Neural progenitor cell (in vitro differentiated cells): ENCODE data around the gene BCR. TPM values are rescaled to one million over a fixed set of nuclear protein-coding genes. Genes with fewer than 3 reads are reported as not detected.

Experiments
- DNase-seq: peaks from one replicate; pipeline ENCODE4 v3.0.0-alpha.2; 2016; ENCODE audit warnings: low spot score
- H2AFZ ChIP-seq: fragments of 200-600 bp; sonication (generic); replicated peaks from 2 replicates; pipeline ENCODE4 v1.6.1; 2016; ENCODE audit warnings: antibody characterized with exemption
- H3F3A ChIP-seq: fragments of 200-600 bp; sonication (generic); 2 replicates; pipeline ENCODE4 v1.6.1; 2016; ENCODE audit warnings: antibody characterized with exemption, low read depth
- H3K27ac ChIP-seq: fragments of 200-600 bp; sonication (generic); 2 replicates; pipeline ENCODE4 v1.5.1; 2016; ENCODE audit warnings: mild to moderate bottlenecking
- H3K27me3 ChIP-seq: fragments of 200-600 bp; sonication (generic); 2 replicates; pipeline ENCODE4 v1.6.1; 2016; ENCODE audit warnings: mild to moderate bottlenecking, moderate library complexity
- H3K36me3 ChIP-seq: fragments of 200-600 bp; sonication (generic); 2 replicates; pipeline ENCODE4 v1.5.1; 2016
- H3K4me1 ChIP-seq: fragments of 200-600 bp; sonication (generic); 2 replicates; pipeline ENCODE4 v1.6.1; 2016; ENCODE audit warnings: mixed run types
- H3K4me2 ChIP-seq: fragments of 200-600 bp; sonication (generic); 2 replicates; pipeline ENCODE4 v1.6.1; 2016
- H3K4me3 ChIP-seq: fragments of 200-600 bp; sonication (generic); 2 replicates; pipeline ENCODE4 v1.5.1; 2016
- H3K79me2 ChIP-seq: fragments of 200-600 bp; sonication (generic); 2 replicates; pipeline ENCODE4 v1.6.1; 2016; ENCODE audit warnings: low read depth
- H3K9ac ChIP-seq: fragments of 200-600 bp; sonication (generic); 2 replicates; pipeline ENCODE4 v1.6.1; 2016
- H3K9me3 ChIP-seq: fragments of 200-600 bp; sonication (generic); 2 replicates; pipeline ENCODE4 v1.5.1; 2016; ENCODE audit warnings: low read depth
- H4K20me1 ChIP-seq: fragments of 200-600 bp; sonication (generic); 2 replicates; pipeline ENCODE4 v1.6.1; 2016; ENCODE audit warnings: low read depth
- H3K27ac Mint-ChIP-seq: 3 replicates; pipeline ENCODE4 v1.8.0; 2021; ENCODE audit warnings: mixed read lengths
- H3K27me3 Mint-ChIP-seq: 2 replicates; pipeline ENCODE4 v1.8.0; 2022; ENCODE audit warnings: low read depth, mild to moderate bottlenecking, inconsistent platforms, moderate library complexity, mixed read lengths; ENCODE audit not compliant: insufficient read depth
- H3K36me3 Mint-ChIP-seq: 3 replicates; pipeline ENCODE4 v1.8.0; 2021; ENCODE audit warnings: mixed read lengths
- H3K4me1 Mint-ChIP-seq: 3 replicates; pipeline ENCODE4 v1.8.0; 2021; ENCODE audit warnings: mixed read lengths
- H3K4me3 Mint-ChIP-seq: 3 replicates; pipeline ENCODE4 v1.8.0; 2021; ENCODE audit warnings: mild to moderate bottlenecking, moderate library complexity, mixed read lengths
- H3K9me3 Mint-ChIP-seq: 3 replicates; pipeline ENCODE4 v1.8.0; 2020; ENCODE audit warnings: mixed read lengths
- CTCF ChIP-seq: fragments of 200-600 bp; sonication (generic); IDR thresholded peaks from 2 replicates; pipeline ENCODE4 v1.5.1; 2017; ENCODE audit warnings: antibody characterized with exemption, mild to moderate bottlenecking
- EZH2 ChIP-seq: fragments of 200-600 bp; sonication (generic); IDR thresholded peaks from 2 replicates; pipeline ENCODE4 v1.6.1; 2017; ENCODE audit warnings: antibody characterized with exemption, mild to moderate bottlenecking, moderate library complexity
- EZH2phosphoT487 ChIP-seq: fragments of 200-600 bp; sonication (generic); IDR thresholded peaks from 2 replicates; pipeline ENCODE4 v1.6.1; 2017; ENCODE audit warnings: antibody characterized with exemption
- total RNA-seq: library from RNA; depleted of rRNA; stranded (reverse); fragments of >200 nt; gene quantifications from 2 replicates; pipeline ENCODE4 v1.2.3, GENCODE V29; 2015; ENCODE audit warnings: low replicate concordance

BCR gene
- total RNA-seq, 1 donor from 2014 or later: 35.5 TPM

- Histone ChIP-seq H3K9me3 (no peaks in the 10 kb centered on the region), H3K4me1 (peaks cover 2% of the 10 kb centered on the region), H3K79me2 (no peaks in the 10 kb centered on the region), H3K9ac (no peak overlapping the region), H4K20me1 (peaks cover 19% of the 10 kb centered on the region), H3K4me3 (no peak overlapping the region), H3K4me2 (no peak overlapping the region), H3K27ac (no peak overlapping the region), H3K36me3 (no peaks in the 10 kb centered on the region), H3F3A (peaks cover 10% of the 10 kb centered on the region), H2AFZ (no peak overlapping the region), H3K27me3 (no peaks in the 10 kb centered on the region)
- Mint-ChIP-seq H3K9me3 (no peaks in the 10 kb centered on the region), H3K36me3 (peaks cover 17% of the 10 kb centered on the region), H3K4me1 (peaks cover 6% of the 10 kb centered on the region), H3K27ac (no peak overlapping the region), H3K27me3 (peaks cover 6% of the 10 kb centered on the region), H3K4me3 (no peak overlapping the region)
- TF ChIP-seq EZH2: no peak
- TF ChIP-seq CTCF: no peak
- no peak for TF ChIP-seq EZH2phosphoT487
- no peak for DNase-seq
Measured at GRCh38 chr22:23286296-23286695, 106.0 kb downstream of the BCR start.

DNA sequence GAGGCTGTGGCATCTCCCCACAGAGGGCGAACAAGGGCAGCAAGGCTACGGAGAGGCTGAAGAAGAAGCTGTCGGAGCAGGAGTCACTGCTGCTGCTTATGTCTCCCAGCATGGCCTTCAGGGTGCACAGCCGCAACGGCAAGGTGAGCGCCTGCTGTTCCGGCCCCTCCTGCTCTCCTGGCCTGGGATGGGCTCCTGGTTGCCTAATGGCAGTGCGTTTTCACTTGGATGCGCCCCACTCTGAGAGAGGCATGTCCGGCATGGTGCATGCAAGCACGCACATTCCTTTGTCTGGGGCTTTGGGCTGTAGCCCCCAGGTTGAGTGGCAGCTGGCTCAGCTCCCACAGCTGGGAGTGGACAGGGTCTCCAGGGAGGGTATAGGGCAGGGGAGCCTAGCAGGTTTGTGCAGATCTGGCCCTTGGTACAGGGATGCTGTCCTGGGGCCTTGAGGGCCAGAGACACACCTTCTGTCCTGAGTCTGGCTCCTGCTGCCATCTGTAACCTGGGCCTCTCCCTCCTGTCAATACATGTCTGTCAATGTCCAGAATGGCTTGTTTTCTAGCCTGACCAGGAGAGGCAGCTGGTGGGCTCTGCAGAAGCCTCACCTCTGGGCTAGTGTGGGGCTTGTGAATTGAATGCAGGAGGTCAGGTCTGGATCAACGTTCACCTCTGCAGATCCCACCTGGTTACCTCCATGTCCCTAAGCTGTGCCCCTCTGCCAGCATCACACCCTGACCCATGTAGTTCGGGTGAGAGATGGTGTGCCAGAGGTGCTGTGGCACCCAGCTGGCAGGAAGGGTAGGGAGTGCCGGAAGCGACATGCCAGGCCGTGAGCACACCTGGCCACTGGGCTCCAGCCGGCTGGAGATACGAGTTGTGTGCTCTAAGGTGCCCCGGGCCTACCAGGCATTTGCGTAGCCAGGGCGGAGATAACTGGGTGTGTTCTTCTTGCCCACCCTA is 107.1 kb downstream of the BCR start:
- H3K27ac Mint-ChIP-seq: no peak overlapping the region
- no peaks in the 10 kb centered on the region for H3K36me3 ChIP-seq
- no peaks in the 10 kb centered on the region for H3K9me3 ChIP-seq
- H3K4me3 Mint-ChIP-seq: no peak overlapping the region
- no peaks in the 10 kb centered on the region for H3K79me2 ChIP-seq
- H3K9ac ChIP-seq: no peak overlapping the region
- peaks cover 6% of the 10 kb centered on the region for H3K27me3 Mint-ChIP-seq
- H3K9me3 Mint-ChIP-seq: no peaks in the 10 kb centered on the region
- H3K4me2 ChIP-seq: no peak overlapping the region
- no peak overlapping the region for H2AFZ ChIP-seq
- H3K27ac ChIP-seq: no peak overlapping the region
- no peaks in the 10 kb centered on the region for H3K4me1 ChIP-seq
- no peaks in the 10 kb centered on the region for H3K27me3 ChIP-seq
- H3K4me3 ChIP-seq: no peak overlapping the region
- H4K20me1 ChIP-seq: peaks cover 11% of the 10 kb centered on the region
- peaks cover 10% of the 10 kb centered on the region for H3F3A ChIP-seq
- TF ChIP-seq CTCF (no peak), EZH2phosphoT487 (no peak), EZH2 (no peak)
- peaks cover 17% of the 10 kb centered on the region for H3K36me3 Mint-ChIP-seq
- DNase-seq: no peak
- H3K4me1 Mint-ChIP-seq: peaks cover 6% of the 10 kb centered on the region

GRCh38 chr22:23288301-23289129 is 108.2 kb downstream of the BCR start:
- no peaks in the 10 kb centered on the region for H3K9me3 ChIP-seq
- H3K27ac ChIP-seq: no peak overlapping the region
- no peaks in the 10 kb centered on the region for H3K79me2 ChIP-seq
- Mint-ChIP-seq H3K27me3 (peaks cover 6% of the 10 kb centered on the region), H3K4me3 (no peak overlapping the region), H3K27ac (no peak overlapping the region), H3K36me3 (peaks cover 23% of the 10 kb centered on the region), H3K4me1 (peaks cover 6% of the 10 kb centered on the region), H3K9me3 (no peaks in the 10 kb centered on the region)
- H3K4me2 ChIP-seq: no peak overlapping the region
- H3F3A ChIP-seq: peaks cover 10% of the 10 kb centered on the region
- H2AFZ ChIP-seq: no peak overlapping the region
- H4K20me1 ChIP-seq: peaks cover 11% of the 10 kb centered on the region
- TF ChIP-seq CTCF (no peak), EZH2phosphoT487 (no peak), EZH2 (no peak)
- H3K4me3 ChIP-seq: no peak overlapping the region
- no peak for DNase-seq
- no peaks in the 10 kb centered on the region for H3K36me3 ChIP-seq
- no peaks in the 10 kb centered on the region for H3K4me1 ChIP-seq
- H3K9ac ChIP-seq: no peak overlapping the region
- H3K27me3 ChIP-seq: no peaks in the 10 kb centered on the region
